ENCODE results near the gene C1QA. TPM values are rescaled to one million over a fixed set of nuclear protein-coding genes. Genes with fewer than 3 reads are reported as not detected.

The C1QA gene
- polyA plus RNA-seq, 1 donor from 2014 or later = not detected

DNA sequence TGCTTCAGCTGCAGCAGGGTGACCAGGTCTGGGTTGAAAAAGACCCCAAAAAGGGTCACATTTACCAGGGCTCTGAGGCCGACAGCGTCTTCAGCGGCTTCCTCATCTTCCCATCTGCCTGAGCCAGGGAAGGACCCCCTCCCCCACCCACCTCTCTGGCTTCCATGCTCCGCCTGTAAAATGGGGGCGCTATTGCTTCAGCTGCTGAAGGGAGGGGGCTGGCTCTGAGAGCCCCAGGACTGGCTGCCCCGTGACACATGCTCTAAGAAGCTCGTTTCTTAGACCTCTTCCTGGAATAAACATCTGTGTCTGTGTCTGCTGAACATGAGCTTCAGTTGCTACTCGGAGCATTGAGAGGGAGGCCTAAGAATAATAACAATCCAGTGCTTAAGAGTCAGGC, 2.9 kb downstream of the C1QA start:
- no peaks in the 10 kb centered on the region for H3K27me3 ChIP-seq (ENCODE audit: insufficient read depth, low read depth, low read length)
- no peaks in the 10 kb centered on the region for H3K9me2 ChIP-seq (ENCODE audit: insufficient read depth, low read length)
- H2AFZ ChIP-seq (ENCODE audit: low read depth, low read length) = no peak overlapping the region
- TF ChIP-seq, protein P1, sequence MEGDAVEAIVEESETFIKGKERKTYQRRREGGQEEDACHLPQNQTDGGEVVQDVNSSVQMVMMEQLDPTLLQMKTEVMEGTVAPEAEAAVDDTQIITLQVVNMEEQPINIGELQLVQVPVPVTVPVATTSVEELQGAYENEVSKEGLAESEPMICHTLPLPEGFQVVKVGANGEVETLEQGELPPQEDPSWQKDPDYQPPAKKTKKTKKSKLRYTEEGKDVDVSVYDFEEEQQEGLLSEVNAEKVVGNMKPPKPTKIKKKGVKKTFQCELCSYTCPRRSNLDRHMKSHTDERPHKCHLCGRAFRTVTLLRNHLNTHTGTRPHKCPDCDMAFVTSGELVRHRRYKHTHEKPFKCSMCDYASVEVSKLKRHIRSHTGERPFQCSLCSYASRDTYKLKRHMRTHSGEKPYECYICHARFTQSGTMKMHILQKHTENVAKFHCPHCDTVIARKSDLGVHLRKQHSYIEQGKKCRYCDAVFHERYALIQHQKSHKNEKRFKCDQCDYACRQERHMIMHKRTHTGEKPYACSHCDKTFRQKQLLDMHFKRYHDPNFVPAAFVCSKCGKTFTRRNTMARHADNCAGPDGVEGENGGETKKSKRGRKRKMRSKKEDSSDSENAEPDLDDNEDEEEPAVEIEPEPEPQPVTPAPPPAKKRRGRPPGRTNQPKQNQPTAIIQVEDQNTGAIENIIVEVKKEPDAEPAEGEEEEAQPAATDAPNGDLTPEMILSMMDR (IDR thresholded peaks at IDR 0.05; ENCODE audit: poor library complexity, severe bottlenecking) = peak; percentile 31
- TF ChIP-seq MXI1 (conservative IDR thresholded peaks at IDR 0.05; ENCODE audit: poor library complexity, severe bottlenecking) = no peak
- H3K36me3 ChIP-seq (ENCODE audit: insufficient read depth, low read length) = no peaks in the 10 kb centered on the region
- no peak overlapping the region for H3K4me3 ChIP-seq (ENCODE audit: low read length)
- no peaks in the 10 kb centered on the region for H3K9me3 ChIP-seq (ENCODE audit: low read length)
- H3K79me2 ChIP-seq (replicated peaks; ENCODE audit: insufficient read depth, low read length) = no peaks in the 10 kb centered on the region
- no peak overlapping the region for H3K9ac ChIP-seq (ENCODE audit: low read length)
- no peak overlapping the region for H3K4me2 ChIP-seq (ENCODE audit: low read length)
- H3F3A ChIP-seq (ENCODE audit: insufficient read depth, low read length, poor library complexity, severe bottlenecking) = no peaks in the 10 kb centered on the region
- no peaks in the 10 kb centered on the region for H4K20me1 ChIP-seq (ENCODE audit: insufficient read depth)
- H3K27ac ChIP-seq (ENCODE audit: low read length) = no peak overlapping the region

DNA sequence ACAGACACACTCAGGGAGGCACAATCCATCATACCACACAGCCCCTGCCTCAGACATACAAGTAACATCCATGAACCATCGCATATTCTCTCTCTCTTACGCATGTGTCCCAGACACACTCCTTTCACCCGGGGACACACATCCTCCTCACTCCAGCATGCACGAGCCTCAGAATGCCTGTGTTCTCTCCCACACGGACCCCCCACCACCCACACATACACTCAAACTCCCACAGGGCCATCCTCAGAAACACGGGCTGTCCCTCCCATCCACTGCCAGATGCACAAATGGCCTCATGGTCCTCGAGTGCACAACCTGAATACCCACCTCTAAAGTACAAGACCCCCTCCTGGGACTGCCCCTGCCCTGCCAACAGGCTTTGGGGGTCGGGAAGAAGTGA, 4.8 kb downstream of the C1QA start:
- TF ChIP-seq SMC3 (conservative IDR thresholded peaks at IDR 0.05; ENCODE audit: poor library complexity) = no peak

DNA sequence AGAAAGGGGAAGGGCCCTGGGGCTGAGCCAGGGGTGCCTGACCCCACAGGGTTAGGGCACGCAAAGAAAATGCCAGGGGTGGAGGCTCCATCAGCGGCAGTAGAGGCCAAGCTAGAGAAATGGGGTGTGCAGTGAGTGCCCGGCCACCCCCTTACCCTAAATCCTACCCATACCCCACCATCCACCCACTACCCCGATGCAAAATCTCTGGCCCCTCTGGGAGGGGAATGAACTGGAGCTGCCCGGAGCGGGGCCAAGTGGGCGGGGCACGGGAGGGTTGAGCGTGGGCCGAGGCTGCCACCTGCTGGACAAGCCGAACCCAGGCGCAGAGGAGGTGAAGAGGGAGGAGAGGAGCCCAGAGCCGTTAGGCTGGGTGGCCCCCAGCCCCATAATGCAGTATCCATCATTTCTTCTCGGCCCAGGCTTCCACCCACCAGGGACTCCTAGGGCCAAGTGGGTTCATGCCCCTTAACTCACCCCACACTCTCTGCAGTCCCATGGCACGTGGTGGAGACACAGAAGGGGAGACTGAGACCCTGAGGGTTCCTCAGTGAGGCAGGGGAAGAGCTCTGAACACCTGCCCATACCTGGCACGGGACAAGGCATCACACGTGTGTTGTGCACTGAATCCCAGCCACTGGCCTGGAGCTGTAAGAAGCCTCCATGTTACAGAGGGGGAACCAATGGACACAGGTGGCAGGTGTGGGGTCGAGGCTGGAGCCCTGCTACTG, 5.6 kb downstream of the C1QA start:
- Histone ChIP-seq H2AFZ (ENCODE audit: low read depth, low read length) (no peak overlapping the region), H3K9me2 (ENCODE audit: insufficient read depth, low read length) (no peaks in the 10 kb centered on the region), H3K4me2 (ENCODE audit: low read length) (no peak overlapping the region), H3K4me3 (ENCODE audit: low read length) (peak overlapping the region; percentile 42), H3K36me3 (ENCODE audit: insufficient read depth, low read length) (no peaks in the 10 kb centered on the region), H3F3A (ENCODE audit: insufficient read depth, low read length, poor library complexity, severe bottlenecking) (no peaks in the 10 kb centered on the region), H3K9ac (ENCODE audit: low read length) (peak overlapping the region; percentile 24), H3K79me2 (replicated peaks; ENCODE audit: insufficient read depth, low read length) (no peaks in the 10 kb centered on the region), H4K20me1 (ENCODE audit: insufficient read depth) (no peaks in the 10 kb centered on the region), H3K27me3 (ENCODE audit: insufficient read depth, low read depth, low read length) (no peaks in the 10 kb centered on the region), H3K9me3 (ENCODE audit: low read length) (no peaks in the 10 kb centered on the region), H3K27ac (ENCODE audit: low read length) (no peak overlapping the region)
- TF ChIP-seq RAD21 (conservative IDR thresholded peaks at IDR 0.05) (peak; percentile 99), SMC3 (conservative IDR thresholded peaks at IDR 0.05; ENCODE audit: poor library complexity) (peak; percentile 100), MXI1 (conservative IDR thresholded peaks at IDR 0.05; ENCODE audit: poor library complexity, severe bottlenecking) (no peak)
- TF ChIP-seq, protein P1 (IDR thresholded peaks at IDR 0.05; ENCODE audit: poor library complexity, severe bottlenecking) = peak; percentile 97

More for the DNA sequence above, 4.8 kb downstream of the C1QA start:
- H3K9ac ChIP-seq (ENCODE audit: low read length) = no peak overlapping the region
- H3K36me3 ChIP-seq (ENCODE audit: insufficient read depth, low read length) = no peaks in the 10 kb centered on the region
- H3F3A ChIP-seq (ENCODE audit: insufficient read depth, low read length, poor library complexity, severe bottlenecking) = no peaks in the 10 kb centered on the region
- no peaks in the 10 kb centered on the region for H3K9me2 ChIP-seq (ENCODE audit: insufficient read depth, low read length)
- no peaks in the 10 kb centered on the region for H4K20me1 ChIP-seq (ENCODE audit: insufficient read depth)
- no peak overlapping the region for H3K4me2 ChIP-seq (ENCODE audit: low read length)
- H3K79me2 ChIP-seq (replicated peaks; ENCODE audit: insufficient read depth, low read length) = no peaks in the 10 kb centered on the region
- H3K27ac ChIP-seq (ENCODE audit: low read length) = no peak overlapping the region
- no peaks in the 10 kb centered on the region for H3K27me3 ChIP-seq (ENCODE audit: insufficient read depth, low read depth, low read length)
- no peak overlapping the region for H2AFZ ChIP-seq (ENCODE audit: low read depth, low read length)
- H3K9me3 ChIP-seq (ENCODE audit: low read length) = no peaks in the 10 kb centered on the region
- no peak overlapping the region for H3K4me3 ChIP-seq (ENCODE audit: low read length)

All from neural cell (in vitro differentiated cells).